Bronchial epithelial cell (primary cell): Measurements from ENCODE around the gene RNF43. TPM values are rescaled to one million over a fixed set of nuclear protein-coding genes. Genes with fewer than 3 reads are reported as not detected.

Source experiments
- DNase-seq: peaks from one replicate; pipeline ENCODE4 v3.0.0-alpha.2; 2010; ENCODE audit warnings: low read depth
- FAIRE-seq: peaks from 2 replicates; lab custom pipeline; 2011; peaks lifted over from hg19 to GRCh38; lab: Jason Lieb, UNC
- H3K27me3 ChIP-seq: 2 replicates; pipeline ENCODE4 v1.5.1; 2011; ENCODE audit warnings: low read length; ENCODE audit not compliant: control insufficient read depth, insufficient read depth
- H3K36me3 ChIP-seq: 2 replicates; pipeline ENCODE4 v1.5.1; 2011; ENCODE audit warnings: low read length; ENCODE audit not compliant: control insufficient read depth, insufficient read depth
- H3K4me3 ChIP-seq: 2 replicates; pipeline ENCODE4 v1.5.1; 2011; ENCODE audit warnings: mild to moderate bottlenecking, low read depth, low read length, control low read depth
- total RNA-seq: library from RNA; depleted of rRNA; stranded (reverse); fragments of >200 nt; gene quantifications from 2 replicates; pipeline ENCODE4 v1.2.1, GENCODE V29; 2014
- TF ChIP-seq, protein P1 (sequence below): IDR thresholded peaks from 2 replicates; pipeline ENCODE4 v1.5.1; 2011; ENCODE audit warnings: mild to moderate bottlenecking, moderate library complexity, low read length, control low read depth, inconsistent platforms; ENCODE audit not compliant: insufficient read depth, severe bottlenecking

Gene RNF43
- total RNA-seq, 1 donor from 2014 or later: 7.6 TPM

DNA sequence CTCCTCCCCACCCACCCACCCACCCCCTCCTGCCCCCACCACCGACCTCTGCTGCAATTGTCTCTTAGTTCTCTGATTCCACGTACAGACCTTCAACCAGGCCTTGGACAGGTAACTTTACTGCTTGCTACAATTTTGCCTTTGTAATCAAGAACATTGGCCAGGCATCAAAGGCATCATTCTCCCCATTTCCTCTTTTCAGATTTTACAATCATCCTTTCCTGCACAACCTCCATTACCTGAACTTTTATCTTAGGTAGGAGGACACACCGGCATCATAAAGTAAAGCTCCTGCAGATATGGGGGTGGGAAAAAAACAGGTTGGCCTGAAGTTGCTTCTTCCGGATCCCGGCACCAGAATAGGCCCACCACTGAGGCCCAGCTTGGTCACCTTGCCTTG, 39.7 kb downstream of the RNF43 start:
- DNase-seq (no peak), FAIRE-seq (no peak)
- TF ChIP-seq, protein P1, sequence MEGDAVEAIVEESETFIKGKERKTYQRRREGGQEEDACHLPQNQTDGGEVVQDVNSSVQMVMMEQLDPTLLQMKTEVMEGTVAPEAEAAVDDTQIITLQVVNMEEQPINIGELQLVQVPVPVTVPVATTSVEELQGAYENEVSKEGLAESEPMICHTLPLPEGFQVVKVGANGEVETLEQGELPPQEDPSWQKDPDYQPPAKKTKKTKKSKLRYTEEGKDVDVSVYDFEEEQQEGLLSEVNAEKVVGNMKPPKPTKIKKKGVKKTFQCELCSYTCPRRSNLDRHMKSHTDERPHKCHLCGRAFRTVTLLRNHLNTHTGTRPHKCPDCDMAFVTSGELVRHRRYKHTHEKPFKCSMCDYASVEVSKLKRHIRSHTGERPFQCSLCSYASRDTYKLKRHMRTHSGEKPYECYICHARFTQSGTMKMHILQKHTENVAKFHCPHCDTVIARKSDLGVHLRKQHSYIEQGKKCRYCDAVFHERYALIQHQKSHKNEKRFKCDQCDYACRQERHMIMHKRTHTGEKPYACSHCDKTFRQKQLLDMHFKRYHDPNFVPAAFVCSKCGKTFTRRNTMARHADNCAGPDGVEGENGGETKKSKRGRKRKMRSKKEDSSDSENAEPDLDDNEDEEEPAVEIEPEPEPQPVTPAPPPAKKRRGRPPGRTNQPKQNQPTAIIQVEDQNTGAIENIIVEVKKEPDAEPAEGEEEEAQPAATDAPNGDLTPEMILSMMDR: no peak

GRCh38 chr17:58377093-58377601, 40.2 kb downstream of the RNF43 start:
- H3K27me3 ChIP-seq: no peaks in the 10 kb centered on the region
- FAIRE-seq (no peak), DNase-seq (peak; percentile 90)
- no peak overlapping the region for H3K4me3 ChIP-seq
- TF ChIP-seq, protein P1: no peak
- no peaks in the 10 kb centered on the region for H3K36me3 ChIP-seq

More for the DNA sequence above, 39.7 kb downstream of the RNF43 start:
- H3K4me3 ChIP-seq: no peak overlapping the region
- H3K27me3 ChIP-seq: no peaks in the 10 kb centered on the region
- H3K36me3 ChIP-seq: no peaks in the 10 kb centered on the region

GRCh38 chr17:58376472-58377000, 40.8 kb downstream of the RNF43 start:
- Histone ChIP-seq H3K36me3 (no peaks in the 10 kb centered on the region), H3K4me3 (no peak overlapping the region), H3K27me3 (no peaks in the 10 kb centered on the region)
- FAIRE-seq: peak; percentile 40
- no peak for DNase-seq
- TF ChIP-seq, protein P1: no peak

DNA sequence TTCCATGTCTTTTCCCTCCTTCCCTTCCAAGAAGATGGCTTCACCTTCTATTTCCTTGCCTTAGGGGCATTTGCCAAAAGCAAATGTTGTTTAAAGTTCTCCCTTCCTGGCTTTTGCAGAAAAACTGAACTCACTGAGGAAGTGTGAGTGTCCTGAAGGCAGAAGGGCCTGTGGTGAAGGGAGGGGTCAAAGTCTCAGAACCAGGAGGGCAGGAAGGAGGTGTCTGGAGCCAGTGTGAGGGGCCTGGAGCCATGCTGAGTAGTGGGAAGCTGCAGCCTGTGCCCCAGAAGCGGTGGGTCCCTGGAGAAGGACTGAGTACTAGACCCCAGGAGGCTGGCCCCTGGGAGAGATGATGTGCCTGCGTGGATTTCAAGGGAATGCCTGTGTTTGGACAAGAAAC, 41.5 kb downstream of the RNF43 start:
- no peak overlapping the region for H3K4me3 ChIP-seq
- DNase-seq (no peak), FAIRE-seq (no peak)
- H3K27me3 ChIP-seq: no peaks in the 10 kb centered on the region
- TF ChIP-seq, protein P1: no peak
- peaks cover 4% of the 10 kb centered on the region for H3K36me3 ChIP-seq

- FAIRE-seq (no peak), DNase-seq (no peak)
- TF ChIP-seq, protein P1: no peak
These were observed 42.1 kb downstream of the RNF43 start for GRCh38 chr17:58375256-58375655.

DNA sequence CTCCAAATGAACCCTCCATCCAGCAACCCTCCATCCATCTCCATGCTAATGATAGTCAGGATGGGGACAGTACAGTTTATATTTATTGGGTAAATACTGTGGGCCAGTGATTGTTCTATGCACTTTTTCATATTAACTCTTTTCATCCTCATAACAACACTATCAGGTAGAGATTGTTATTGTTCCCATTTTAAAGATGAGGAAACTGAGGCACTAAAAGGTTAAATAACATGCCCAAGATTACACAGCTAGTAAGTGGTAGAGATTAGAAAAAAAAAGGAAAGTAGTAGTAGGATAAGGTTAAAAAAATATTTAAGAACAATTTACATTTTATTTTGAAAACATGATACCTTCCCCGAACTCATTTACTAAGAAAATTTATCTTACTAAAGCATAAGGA, 43.4 kb downstream of the RNF43 start:
- Histone ChIP-seq H3K27me3 (no peaks in the 10 kb centered on the region), H3K36me3 (peaks cover 7% of the 10 kb centered on the region), H3K4me3 (no peak overlapping the region)
- TF ChIP-seq, protein P1: no peak
- FAIRE-seq: no peak
- DNase-seq: no peak

More at GRCh38 chr17:58375256-58375655, 42.1 kb downstream of the RNF43 start:
- peaks cover 7% of the 10 kb centered on the region for H3K36me3 ChIP-seq
- no peaks in the 10 kb centered on the region for H3K27me3 ChIP-seq
- H3K4me3 ChIP-seq: no peak overlapping the region
